ENCODE data around the gene EEF2KMT. TPM values are rescaled to one million over a fixed set of nuclear protein-coding genes. Genes with fewer than 3 reads are reported as not detected.

The EEF2KMT gene
- total and polyA plus RNA-seq, 2 of the 13 experiments (the other 11 are each of a cell fraction or from before 2014, with no cell fraction given): 10.7 to 26.9 TPM

DNA sequence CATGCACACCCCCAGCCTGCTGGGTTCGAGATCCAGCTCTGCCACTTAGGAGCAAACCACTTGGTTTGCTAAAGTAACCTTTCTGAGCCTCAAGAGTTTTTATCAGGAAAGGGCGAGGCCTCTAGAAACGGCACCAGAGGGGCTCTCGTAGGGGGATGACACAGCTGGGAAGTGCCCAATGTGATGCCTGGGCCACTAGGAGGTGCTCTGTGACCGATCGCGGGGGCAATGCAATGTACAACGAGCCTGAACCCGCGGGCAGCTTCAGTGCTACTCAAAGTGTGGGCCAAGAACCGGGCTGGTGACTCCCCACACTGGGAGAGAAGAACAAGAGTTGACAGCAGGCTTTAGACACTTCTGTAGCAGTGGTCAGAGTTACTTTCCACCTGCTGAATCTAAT is 41.2 kb downstream of the EEF2KMT start (continued):
- TF ChIP-seq, protein P1, sequence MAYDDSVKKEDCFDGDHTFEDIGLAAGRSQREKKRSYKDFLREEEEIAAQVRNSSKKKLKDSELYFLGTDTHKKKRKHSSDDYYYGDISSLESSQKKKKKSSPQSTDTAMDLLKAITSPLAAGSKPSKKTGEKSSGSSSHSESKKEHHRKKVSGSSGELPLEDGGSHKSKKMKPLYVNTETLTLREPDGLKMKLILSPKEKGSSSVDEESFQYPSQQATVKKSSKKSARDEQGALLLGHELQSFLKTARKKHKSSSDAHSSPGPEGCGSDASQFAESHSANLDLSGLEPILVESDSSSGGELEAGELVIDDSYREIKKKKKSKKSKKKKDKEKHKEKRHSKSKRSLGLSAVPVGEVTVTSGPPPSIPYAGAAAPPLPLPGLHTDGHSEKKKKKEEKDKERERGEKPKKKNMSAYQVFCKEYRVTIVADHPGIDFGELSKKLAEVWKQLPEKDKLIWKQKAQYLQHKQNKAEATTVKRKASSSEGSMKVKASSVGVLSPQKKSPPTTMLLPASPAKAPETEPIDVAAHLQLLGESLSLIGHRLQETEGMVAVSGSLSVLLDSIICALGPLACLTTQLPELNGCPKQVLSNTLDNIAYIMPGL (CRISPR knock-in tag; IDR thresholded peaks at IDR 0.05; ENCODE audit: borderline replicate concordance in 1 of 2, low read depth in 1 of 2): peak; percentile 24 to 78; a peak in 2 of 4 replicates
- no peak for TF ChIP-seq MTF2 (CRISPR knock-in tag; IDR thresholded peaks at IDR 0.05; ENCODE audit: borderline replicate concordance)
- no peak for TF ChIP-seq AKNA (CRISPR knock-in tag; IDR thresholded peaks at IDR 0.05; ENCODE audit: borderline replicate concordance)
- TF ChIP-seq KDM2A (CRISPR knock-in tag; IDR thresholded peaks at IDR 0.05; ENCODE audit: borderline replicate concordance, low read depth): peak; percentile 64; the same call in 1 of the 2 replicates
- 0 out of 2 replicates have a peak, but pooled peaks have one; percentile 37 for TF ChIP-seq BRCA1 (CRISPR knock-in tag; IDR thresholded peaks at IDR 0.05)
- TF ChIP-seq ZNF737 (CRISPR knock-in tag; IDR thresholded peaks at IDR 0.05; ENCODE audit: borderline replicate concordance): no peak
- no peak for TF ChIP-seq MAFK (conservative IDR thresholded peaks at IDR 0.05 in 1 of 2, IDR thresholded peaks at IDR 0.05 in 1 of 2; ENCODE audit: low read length in 2 of 2)
- no peak for TF ChIP-seq RXRB (CRISPR knock-in tag; IDR thresholded peaks at IDR 0.05; ENCODE audit: borderline replicate concordance)
